NCI-H1694 (cell line): ENCODE results near the gene PPIF.

ENCODE experiments used
- DNase-seq: peaks from one replicate; lab custom pipeline; 2025; lab: John Stamatoyannopoulos, UW

The PPIF gene

DNA sequence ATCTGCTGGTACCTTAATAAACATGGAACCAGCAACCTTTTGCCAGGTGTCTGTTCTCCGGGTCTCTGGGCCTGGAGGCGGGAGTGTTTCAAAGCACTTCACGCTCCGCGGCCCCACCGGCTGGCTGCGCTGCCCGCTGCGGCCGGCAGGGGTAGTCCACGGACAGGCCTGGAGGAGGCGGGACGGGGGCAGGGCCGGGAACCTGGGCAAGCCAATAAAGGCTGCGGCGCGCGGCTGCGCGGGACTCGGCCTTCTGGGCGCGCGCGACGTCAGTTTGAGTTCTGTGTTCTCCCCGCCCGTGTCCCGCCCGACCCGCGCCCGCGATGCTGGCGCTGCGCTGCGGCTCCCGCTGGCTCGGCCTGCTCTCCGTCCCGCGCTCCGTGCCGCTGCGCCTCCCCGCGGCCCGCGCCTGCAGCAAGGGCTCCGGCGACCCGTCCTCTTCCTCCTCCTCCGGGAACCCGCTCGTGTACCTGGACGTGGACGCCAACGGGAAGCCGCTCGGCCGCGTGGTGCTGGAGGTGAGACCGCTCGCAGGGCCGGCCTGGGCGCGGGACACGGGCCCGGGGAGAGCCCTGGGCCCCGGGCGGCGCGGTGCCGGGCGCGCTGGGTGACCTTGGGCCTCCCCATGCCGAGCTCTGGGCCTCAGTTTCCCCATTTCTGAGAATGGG lies at the start of gene PPIF:
Gene PPIF, plus strand, starts transcription at position 244 of the 668 bp plus-strand sequence. Its CDS starts 80 bp downstream, at position 324.
- DNase-seq, result peak; percentile 47

DNA sequence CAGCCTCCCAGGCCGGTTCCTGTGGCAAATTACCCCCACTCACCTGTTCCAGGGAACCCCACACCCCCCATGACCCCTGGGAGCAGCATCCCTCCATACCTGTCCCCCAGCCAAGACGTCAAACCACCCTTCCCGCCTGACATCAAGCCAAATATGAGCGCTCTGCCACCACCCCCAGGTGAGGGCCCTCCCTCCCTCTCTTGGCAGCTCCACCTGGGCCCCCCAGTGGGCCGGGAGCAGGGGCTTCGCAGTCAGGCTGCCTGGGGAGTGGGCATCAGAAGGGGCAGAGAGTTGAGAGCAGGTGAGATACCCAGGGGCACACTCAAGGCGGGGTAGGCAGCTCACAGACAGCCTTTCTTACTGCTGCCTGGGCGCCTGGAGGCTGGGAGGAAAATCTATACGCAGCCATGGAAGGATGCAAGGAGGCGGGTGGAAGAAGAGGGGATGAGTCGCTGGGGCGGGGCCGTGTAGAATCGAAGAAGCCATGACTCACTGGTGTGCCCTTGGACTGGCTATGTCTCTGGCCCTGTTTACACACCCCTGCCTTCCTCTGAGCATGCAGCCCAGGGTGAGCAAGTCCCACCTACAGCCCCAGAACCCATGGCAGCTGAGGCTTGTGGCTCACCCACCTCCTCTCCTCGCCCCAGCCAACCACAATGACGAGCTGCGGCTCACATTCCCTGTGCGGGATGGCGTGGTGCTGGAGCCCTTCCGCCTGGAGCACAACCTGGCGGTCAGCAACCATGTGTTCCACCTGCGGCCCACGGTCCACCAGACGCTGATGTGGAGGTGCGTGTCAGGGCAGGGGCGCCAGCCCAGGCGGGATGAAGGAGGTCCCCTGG lies 48.6 kb upstream of the PPIF start:
- no peak for DNase-seq

DNA sequence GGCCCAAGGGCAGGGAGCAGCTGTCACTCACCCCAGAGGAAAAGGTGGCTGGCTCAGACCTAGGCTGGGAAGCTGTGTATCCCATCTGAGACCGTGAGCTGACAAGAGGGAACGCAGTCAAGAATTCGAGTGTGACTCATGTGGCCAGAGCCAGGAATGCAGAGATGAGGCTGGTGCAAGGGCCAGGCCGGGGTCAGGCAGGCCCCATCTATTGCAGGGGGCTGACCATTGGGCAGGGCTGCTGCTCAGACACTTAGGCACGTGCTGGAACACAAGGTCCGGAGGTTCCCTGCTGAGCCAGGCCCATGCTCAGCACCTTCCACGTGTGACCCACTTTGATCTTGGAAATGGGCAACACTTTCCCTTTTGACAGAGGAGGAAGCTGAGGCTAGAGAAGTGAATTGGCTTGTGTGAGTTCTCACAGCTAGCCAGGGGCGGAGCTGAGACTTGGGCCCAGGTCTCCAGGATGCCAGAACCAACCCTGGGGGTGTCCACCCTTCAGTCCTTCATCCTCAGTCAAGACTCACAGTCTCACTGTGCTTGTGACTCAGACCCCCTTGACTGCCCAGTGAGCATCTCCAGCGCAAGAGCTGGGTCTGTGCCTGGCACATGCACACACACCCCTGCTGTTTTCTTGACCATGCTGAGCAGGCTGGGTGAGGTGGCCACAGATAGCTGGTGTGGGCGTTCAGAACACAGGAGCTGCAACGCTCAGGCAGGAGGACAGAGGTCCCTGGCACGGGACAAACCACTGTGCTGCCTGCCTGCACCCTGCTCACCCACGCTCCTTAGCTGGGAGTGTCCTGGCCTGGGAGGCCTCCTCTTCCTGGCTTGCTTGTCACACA lies 47.6 kb upstream of the PPIF start:
- no peak for DNase-seq

DNA sequence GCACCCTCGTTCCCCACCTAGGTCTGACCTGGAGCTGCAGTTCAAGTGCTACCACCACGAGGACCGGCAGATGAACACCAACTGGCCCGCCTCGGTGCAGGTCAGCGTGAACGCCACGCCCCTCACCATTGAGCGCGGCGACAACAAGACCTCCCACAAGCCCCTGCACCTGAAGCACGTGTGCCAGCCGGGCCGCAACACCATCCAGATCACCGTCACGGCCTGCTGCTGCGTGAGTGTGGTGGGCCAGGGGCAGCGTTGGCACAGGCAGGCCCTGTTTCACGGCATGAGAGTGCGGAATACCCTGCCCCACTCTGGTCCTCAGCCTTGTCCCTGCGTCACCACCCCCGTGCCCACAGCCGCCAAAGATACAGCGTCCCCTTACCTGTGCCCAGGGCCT lies 46.6 kb upstream of the PPIF start:
- DNase-seq, result no peak

DNA sequence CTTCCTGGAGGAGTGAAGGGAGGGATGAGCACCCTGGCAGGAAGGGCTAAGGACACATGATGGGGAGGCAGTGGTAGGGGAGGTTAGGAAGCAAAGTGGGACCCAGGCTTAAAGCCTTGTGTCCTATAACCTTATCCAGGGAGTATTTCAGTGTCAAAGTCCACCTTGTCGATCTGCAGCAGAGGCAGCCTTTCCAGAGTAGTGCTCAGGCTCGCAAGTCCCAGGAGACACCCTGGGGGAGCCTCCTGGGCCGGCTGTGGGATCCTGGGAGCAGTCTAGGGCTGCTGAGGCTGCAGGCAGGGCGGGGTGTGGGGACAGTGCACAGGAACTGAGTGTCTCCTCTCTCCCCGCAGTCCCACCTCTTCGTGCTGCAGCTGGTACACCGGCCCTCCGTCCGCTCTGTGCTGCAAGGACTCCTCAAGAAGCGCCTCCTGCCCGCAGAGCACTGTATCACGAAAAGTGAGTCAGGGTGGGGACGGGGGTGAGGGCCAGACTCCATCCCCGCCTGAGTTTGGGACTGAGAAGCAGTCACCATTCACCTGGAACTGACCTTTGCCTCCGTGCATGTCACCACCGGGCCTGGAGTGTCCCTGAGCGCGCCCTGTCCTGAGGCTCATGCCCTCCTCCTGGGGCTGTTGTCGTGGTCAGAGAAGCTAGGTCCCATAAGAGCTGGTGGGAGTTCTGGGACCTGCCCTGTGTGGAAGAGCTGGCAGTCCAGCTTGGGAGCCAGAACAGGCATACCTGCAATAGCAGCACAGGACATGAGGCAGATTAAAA lies 45.3 kb upstream of the PPIF start:
- no peak for DNase-seq

DNA sequence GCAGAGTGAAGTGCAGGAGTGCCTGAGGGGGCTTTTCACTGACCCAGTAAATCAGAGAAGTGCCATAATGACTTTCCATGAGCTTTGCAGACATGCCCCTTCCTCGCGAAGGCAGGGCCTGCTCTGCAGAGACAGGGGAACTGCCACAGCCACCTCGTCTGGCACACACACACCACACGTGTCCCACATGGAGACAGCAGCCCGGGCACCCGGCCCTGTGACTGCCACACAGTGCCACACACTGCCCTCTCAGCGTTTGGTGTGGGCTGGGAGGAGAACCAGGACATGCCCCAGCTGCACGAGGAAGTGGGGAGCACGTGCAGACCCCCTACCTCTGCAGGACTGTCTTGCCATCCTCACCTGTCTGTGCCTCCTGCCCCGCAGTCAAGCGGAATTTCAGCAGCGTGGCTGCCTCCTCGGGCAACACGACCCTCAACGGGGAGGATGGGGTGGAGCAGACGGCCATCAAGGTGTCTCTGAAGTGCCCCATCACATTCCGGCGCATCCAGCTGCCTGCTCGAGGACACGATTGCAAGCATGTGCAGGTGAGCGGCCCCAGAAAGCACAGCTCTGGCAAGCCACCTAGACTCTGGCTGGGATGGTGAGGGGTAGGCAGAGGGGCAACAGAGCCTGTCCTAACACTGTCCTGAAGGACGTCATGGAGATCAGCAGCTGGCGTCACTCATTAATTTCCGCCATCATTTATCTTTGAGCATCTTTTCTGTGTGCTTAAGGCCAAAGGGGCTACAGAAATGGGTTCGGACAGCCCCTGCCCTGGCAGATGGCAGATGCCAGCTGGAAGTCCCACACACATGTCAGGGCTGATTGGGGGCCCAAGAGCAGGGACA lies 43.4 kb upstream of the PPIF start:
- no peak for DNase-seq

DNA sequence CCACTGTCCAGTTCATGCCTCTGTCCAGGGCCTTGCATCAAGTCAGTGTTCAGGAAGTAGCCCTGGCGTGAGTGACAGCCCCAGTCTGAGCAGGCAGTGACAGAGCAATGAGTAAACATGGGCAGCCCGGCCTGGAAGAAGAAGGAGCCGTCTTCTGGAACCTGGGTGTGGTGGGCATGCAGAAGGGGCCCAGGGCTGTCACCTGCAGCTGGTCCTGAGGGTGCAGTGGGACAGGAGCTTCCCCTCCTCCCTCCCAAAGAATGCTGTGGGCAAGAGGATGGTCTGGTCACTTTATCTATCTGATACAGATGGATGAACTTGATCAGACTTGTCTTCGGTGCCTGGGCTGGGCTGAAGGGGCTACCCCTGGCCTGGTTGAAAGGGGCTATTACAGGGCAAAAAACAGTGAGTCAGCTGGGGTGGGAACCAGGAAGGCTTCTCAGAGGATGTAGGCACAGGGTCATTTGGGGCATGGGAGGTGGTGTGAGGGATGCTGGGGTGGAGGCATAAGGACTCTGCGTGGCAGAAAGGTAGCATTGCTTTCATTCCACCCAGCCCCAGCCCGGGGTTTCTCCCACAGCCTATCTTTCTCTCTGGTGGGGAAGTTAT lies 42.7 kb upstream of the PPIF start:
- no peak for DNase-seq

DNA sequence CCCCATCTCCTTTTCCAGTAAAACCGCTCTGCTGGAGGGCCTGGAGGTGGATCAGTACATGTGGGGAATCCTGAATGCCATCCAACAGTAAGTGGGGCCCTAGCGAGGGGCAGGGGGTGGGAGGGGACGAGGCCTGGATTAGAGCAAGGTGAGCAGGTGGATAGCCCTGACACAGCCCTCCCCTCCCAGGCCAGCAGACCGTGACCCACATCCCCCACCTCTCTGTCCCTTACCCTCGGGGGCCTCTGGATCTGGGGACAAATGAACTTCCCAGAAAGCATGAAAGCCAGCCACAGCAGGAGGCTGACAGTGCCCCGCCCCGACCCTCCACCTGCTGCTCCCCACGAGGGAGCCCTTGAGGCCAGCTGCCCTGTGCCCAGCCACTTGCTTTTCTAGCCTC lies 41.8 kb upstream of the PPIF start:
- no peak for DNase-seq

DNA sequence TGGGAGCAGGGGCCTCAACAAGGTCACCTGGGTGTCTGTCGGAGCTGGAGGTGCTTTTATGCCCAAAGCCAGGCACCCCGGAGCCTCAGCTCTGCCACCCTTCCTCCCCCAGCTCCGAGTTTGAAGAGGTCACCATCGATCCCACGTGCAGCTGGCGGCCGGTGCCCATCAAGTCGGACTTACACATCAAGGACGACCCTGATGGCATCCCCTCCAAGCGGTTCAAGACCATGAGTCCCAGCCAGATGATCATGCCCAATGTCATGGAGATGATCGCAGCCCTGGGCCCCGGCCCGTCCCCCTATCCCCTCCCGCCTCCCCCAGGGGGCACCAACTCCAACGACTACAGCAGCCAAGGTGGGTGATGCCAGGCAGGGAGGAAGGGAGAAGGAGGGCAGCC lies 41.3 kb upstream of the PPIF start:
- no peak for DNase-seq

DNA sequence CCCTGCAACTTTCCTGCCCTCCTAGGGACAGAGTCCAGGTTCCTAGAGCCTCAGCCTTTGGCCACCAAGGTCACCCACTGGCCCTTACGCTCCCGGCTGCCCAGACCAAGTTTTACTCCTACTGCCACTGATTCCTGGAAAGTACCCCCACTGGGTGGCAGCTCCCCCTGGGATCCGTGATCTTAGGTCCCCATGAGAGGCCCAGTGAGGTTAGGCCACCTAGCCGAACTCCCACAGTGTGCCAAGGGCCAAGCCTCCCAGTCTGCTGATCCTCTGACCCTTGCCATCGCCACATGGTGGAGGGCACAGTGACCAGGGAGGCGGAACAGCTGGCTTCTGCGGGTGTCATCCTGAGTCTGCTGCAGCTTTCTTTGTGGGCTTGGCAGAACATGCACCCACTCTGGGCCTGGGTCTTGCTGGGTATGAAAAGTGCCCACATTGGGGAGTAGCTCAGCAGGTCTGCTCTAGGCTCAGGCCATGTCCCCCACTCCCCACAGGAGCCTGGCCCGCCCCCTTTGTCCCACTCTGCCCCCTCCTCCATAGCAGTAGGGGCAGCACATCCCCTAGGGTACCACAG lies 40.5 kb upstream of the PPIF start:
- no peak for DNase-seq

DNA sequence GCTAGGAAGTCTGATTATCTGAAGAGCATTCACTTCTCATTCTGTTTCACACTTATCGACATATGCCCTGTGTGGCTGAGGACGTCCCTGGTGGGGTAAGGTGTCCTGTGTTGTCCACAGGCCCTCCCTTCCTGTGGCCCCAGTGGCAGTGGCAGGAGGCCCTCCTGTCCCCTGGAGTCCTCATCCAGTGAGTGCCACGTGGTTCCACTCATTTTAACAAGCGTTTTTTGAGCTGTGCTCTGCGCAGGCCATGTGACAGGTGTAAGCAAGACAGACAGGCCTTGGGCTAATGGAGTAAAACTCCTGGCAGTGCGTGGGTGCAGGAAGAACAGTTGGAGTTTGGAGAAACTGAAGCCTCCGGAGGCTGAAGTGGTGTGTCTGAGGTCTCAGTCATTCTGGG lies 39.3 kb upstream of the PPIF start:
- no peak for DNase-seq

DNA sequence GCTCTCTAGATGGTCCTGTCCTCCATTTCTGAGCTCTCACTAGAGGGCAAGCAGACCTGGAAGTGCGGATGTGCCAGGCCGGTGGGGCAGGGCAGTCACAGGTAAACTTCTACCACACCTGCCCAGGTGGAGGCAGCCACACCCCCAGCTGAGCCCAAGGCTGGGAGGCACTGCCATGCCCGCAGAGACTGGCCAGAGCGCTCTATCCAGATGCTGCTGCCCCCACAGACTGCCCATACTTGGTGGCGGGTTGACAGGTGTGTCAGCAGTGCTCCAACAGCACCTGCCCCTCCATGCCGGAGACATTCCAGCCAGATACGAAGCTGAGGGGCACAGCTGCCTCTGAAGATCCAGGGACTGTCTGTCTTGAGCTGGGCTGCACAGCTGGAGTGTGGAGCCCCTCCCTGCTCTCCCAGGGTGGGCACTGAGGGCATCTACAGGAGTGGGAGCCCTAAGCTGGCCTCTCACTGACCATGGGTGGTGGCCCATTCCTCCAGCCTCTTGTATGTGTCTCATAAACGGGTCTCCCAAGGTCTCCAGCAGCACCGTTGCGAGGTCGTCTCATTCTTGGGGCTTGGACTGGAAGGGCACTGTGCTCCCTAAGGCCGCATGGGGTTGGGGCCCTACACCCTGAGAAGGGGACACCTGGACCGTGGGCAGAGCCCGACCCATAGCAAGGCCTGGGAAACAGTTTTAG lies 38.2 kb upstream of the PPIF start:
- DNase-seq, result no peak

DNA sequence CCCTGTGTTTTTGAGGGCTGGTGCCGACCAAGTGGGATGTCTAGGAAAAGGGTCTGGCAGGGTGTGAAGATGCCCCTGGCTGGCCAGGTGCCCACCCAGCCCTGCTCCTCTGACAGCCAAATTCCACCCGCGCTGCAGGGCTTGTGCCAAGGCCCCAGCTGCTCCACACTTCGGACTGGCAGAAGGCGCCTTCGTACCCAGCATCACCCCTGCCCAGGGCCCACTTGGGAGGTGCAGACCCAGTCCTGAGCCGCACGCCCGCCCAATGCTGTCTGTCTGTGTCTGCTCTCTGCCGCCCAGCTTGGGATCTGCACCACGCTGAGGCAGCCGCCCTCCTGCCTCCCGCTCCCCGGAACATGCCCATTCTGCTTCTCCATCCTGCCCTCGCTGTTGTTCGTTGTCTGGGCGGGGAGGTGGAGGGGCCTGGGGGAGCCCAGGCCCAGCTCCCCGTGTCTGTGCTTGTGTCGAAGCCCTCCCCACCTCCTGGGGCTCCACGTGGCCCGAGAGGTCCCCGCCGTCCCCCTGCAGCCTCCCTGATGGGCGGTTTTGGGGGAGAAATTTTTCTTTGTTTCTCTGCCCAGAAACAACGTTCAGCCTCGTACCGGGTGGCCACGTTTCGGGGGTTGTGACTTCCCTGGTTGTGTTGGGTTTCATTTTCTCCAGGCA lies 36.9 kb upstream of the PPIF start:
- no peak for DNase-seq

DNA sequence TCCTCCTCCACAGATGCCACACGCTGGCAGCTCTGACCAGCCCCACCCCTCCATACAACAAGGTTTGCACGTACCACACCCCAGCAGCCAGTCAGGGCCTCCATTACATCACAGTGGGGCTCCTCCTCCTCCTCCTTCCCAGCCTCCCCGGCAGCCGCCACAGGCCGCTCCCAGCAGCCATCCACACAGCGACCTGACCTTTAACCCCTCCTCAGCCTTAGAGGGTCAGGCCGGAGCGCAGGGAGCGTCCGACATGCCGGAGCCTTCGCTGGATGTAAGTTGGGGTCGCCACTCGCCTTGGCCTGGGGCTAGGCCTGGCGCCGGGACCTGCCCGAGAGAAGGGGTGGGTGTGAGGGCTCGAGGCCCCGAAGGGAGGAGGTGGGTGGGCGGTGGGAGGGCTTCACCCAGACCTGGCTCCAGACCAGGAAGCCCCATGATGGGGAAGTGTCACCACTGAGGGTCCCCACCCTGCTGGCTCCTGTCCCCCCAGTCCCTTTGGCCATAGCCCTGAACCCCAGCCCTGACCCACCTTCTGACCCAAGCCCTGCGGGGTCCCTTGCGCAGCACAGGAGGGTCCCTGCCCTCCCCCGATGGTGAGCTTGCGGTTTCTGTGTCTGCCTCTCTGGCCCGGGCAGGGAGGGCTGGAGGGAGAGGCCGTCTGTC lies 36.2 kb upstream of the PPIF start:
- no peak for DNase-seq

DNA sequence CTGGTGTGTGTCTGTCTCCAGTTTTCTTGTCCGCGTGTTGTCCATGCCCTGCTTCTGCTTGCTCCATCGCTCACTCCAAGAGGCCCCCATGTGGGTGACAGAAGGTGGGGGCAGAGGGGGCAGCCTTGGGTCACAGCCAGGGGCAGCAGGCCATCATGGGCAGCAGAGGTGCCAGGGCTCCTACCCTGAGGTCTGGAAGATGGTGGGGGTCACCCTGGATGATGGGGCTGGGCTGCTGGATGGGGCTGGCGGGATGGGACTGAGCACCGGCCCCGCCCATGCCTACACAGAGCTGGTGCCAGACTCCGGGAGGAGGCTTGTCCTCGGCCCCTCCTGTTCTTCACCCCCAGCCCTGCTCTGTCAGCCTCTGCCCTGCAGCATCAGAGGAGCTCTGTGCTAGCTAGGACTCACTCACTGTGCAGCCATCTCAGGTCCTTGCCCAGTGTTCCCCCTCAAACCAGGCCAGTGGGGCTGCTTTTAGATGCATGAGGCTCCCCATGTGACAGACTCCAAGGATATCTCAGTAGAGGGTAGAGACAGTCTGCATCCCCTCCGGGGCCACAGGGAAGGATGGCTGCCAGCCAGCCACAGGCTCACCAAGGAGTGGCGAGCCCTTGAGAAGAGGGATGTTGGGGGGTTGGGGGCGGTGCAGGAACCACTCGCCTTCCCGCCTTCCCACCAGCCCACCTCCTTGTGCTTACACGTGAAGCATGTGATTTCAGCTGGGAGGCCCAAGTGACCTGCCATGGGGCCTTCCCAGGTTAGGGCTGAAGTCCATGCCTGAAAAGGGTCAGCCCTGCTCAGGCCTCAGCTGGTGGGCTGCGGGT lies 35.5 kb upstream of the PPIF start:
- no peak for DNase-seq

DNA sequence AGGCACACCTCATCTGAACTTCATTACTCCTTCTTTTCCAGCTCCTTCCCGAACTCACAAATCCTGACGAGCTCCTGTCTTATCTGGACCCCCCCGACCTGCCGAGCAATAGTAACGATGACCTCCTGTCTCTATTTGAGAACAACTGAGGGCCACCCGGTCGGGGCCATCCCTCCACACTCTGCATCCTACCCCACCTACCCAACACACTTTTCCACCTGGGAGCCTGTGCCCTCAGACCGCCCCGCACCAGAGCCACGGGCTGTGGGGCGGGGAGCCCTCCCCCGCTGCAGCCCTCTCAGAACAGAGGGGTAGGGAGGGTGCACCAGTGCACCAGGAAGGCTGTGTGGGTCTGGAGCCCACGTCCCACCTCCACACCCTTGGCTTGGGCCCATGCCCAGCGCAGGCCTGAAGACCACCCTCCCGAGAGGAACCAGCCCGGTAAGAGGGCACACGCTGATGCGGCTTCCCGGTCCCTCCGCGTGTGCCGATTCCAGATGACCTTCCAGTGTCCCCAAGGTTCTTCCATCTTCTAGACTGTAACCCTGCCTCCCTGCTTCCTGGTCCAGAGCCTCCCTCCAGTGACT lies 34.6 kb upstream of the PPIF start:
- no peak for DNase-seq

DNA sequence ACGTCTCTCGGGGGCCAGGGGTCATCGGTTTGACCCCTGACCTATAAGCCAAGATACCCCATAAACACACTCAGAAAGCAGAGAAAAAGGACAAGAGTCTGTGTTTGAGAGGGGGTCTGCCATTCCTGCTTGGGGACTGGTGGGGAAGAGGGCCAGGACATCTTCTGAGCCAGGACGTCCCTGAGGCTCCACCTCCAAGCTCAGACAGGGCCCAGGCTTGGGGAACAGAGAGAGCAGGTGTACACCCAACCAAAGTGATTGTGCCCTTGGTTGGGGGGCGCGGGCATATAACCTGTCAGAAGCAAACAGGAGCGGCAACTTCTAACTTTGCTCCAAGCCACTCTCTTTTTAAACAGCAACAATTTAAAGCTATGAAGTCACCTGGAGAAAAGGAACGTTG lies 33.9 kb upstream of the PPIF start:
- no peak for DNase-seq
